AG04450 (cell line): ENCODE data around the gene CDC42BPA. TPM values are rescaled to one million over a fixed set of nuclear protein-coding genes. Genes with fewer than 3 reads are reported as not detected.

Experiments used
- CTCF ChIA-PET: fragments of 300-600, 350-600 bp; formaldehyde crosslinking; extraction: SDS; loops from one replicate; lab custom pipeline; 2022; ENCODE audit warnings: antibody characterized with exemption, inconsistent platforms; lab: Charles Lee
- POLR2A ChIA-PET: fragments of 350-600 bp; formaldehyde crosslinking; extraction: SDS; loops from one replicate; lab custom pipeline; 2021; ENCODE audit warnings: antibody characterized with exemption, inconsistent platforms; lab: Yijun Ruan, JAX
- DNase-seq: peaks from one replicate; pipeline ENCODE4 v3.0.0-alpha.2; 2011; ENCODE audit warnings: low read depth, low spot score
- H3K27ac ChIP-seq: one replicate; pipeline ENCODE4 v1.5.1; 2012; ENCODE audit warnings: low read depth, low read length, control low read depth
- H3K27me3 ChIP-seq: one replicate; pipeline ENCODE4 v1.6.0; 2012; ENCODE audit warnings: low read length; ENCODE audit not compliant: control insufficient read depth, insufficient read depth
- H3K4me3 ChIP-seq: 2 replicates; pipeline ENCODE4 v1.5.1; 2011; ENCODE audit warnings: mild to moderate bottlenecking, low read depth, low read length, control low read depth
- H3K9me3 ChIP-seq: 2 replicates; pipeline ENCODE4 v1.5.1; 2012; ENCODE audit warnings: low read length; ENCODE audit not compliant: control insufficient read depth, insufficient read depth
- CTCF ChIP-seq: IDR thresholded peaks from 2 replicates; pipeline ENCODE4 v1.5.1; 2011; ENCODE audit warnings: low read depth, low read length, control low read depth, inconsistent platforms
- polyA plus RNA-seq: library from polyadenylated mRNA; depleted of rRNA; stranded (reverse); fragments of >200 nt; gene quantifications from 2 replicates; pipeline ENCODE4 v1.2.3, GENCODE V29; 2011; rRNA removed
- small RNA-seq: library from RNA; depleted of rRNA; stranded (forward); fragments of <200 nt; gene quantifications from one replicate; pipeline ENCODE3, GENCODE V24; 2012; ENCODE audit warnings: low read depth; ENCODE audit not compliant: insufficient read length

The CDC42BPA gene
- polyA plus RNA-seq, 1 experiment, result 30.7 TPM

GRCh38 chr1:226943156-226943555 is 375.1 kb downstream of the CDC42BPA start:
- TF ChIP-seq CTCF, result no peak
- DNase-seq, result no peak
- H3K4me3 ChIP-seq, result no peak overlapping the region
- POLR2A ChIA-PET, result no interaction called here
- no peaks in the 10 kb centered on the region for H3K9me3 ChIP-seq
- no peak overlapping the region for H3K27ac ChIP-seq
- CTCF ChIA-PET, result no interaction called here
- peaks cover 4% of the 10 kb centered on the region for H3K27me3 ChIP-seq

- POLR2A ChIA-PET, result no interaction called here
- TF ChIP-seq CTCF, result no peak
- DNase-seq, result no peak
- Histone ChIP-seq H3K9me3 (no peaks in the 10 kb centered on the region), H3K27ac (no peak overlapping the region), H3K27me3 (peaks cover 4% of the 10 kb centered on the region), H3K4me3 (no peak overlapping the region)
- CTCF ChIA-PET, result no interaction called here
These were observed 375.9 kb downstream of the CDC42BPA start for GRCh38 chr1:226942392-226942791.

DNA sequence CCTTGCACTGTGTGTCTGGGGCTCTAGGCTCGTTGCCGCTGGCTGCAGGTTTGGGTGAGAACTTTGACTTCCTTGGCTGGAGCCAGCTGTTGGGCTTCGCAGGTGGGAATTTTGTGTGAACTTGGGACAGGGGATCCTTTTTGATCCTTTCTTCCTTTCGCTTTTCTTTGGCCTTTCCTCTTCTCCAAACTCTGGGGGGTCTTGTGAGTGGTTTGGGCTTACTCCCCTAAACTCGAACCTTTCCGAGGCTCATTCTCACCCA is 377.6 kb downstream of the CDC42BPA start:
- POLR2A ChIA-PET, result interaction anchor here (2.2 kb wide), 1 partner anchor 29 kb away, joined by 10 read pairs; no protein-coding TSS in a partner anchor
- TF ChIP-seq CTCF, result no peak
- CTCF ChIA-PET, result interaction anchor here (0.6 to 1.1 kb wide), 3 partner anchors 315 to 1064 kb away, joined by 3 to 7 read pairs (median 5); no protein-coding TSS in a partner anchor

DNA sequence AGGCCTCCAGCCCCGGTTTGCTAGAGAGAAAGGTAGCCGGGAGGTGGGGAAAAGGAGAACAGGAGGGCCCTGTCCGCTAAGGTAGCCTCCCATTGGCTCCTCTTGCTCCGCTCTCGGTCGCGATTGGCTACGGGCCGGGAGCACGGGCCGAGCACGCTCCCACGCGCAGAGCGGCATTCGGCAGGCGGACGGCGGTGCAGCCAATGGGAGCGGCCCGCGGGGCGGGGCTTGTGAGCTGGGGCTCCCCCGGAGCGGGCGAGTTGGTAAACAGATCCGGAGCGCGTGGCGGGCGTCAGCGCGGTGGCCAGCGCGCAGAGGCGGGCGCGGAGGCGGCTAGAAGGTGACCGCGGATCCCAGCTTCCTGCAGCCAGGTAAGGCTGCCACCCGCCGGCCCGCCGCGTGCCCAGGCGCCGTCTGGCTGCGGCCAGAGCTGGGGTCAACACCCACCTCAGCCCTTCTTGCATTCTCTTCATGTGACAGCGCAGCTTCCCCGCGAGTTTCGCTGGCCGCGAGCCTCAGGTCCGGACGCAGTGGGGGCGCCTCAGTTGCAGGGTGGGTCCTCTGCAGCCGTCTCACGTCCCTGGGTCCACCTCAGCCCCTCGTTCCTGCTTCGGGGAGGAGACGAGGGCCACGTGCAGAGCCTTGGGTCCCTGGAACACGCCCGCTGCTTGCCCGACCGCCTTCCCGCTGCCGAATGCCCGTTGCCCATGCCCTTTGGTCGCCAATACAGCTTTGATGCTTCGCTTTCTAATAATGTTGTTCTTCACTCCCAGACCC is 378.1 kb downstream of the CDC42BPA start, which contains the start of gene COQ8A:
Gene COQ8A (plus strand): TSS at position 266 of the 777 bp plus-strand sequence. CDS start 21,092 bp downstream, outside the sequence.
- ChIA-PET POLR2A (interaction anchor here (1.0 to 2.2 kb wide), 3 partner anchors 10 to 57 kb away, joined by 4 to 10 read pairs (median 6); no protein-coding TSS in a partner anchor), CTCF (interaction anchor here (0.6 to 1.1 kb wide), 3 partner anchors 314 to 1064 kb away, joined by 3 to 7 read pairs (median 5); no protein-coding TSS in a partner anchor)
- DNase-seq, result peak; percentile 99
- no peaks in the 10 kb centered on the region; the same call in 1 of the 2 replicates for H3K9me3 ChIP-seq
- peak within 1 kb of the TSS; percentile 99 for H3K27ac ChIP-seq
- TF ChIP-seq CTCF, result no peak
- H3K4me3 ChIP-seq, result peak within 1 kb of the TSS; percentile 74
- H3K27me3 ChIP-seq, result peaks cover 4% of the 10 kb centered on the region

More for the DNA sequence above, 377.6 kb downstream of the CDC42BPA start:
- no peak overlapping the region for H3K27ac ChIP-seq
- H3K9me3 ChIP-seq, result no peaks in the 10 kb centered on the region; the same call in 1 of the 2 replicates
- H3K4me3 ChIP-seq, result peak overlapping the region; percentile 74
- peaks cover 4% of the 10 kb centered on the region for H3K27me3 ChIP-seq
- no peak for DNase-seq

Small RNAs within 50 kb of the gene (small RNA-seq; reads per million reads assigned to genes)
- not detected for gene AL353689.1

Other genes with a start within 250 kb of the CDC42BPA start
- gene ZNF678, start 245.1 kb upstream of the CDC42BPA start, polyA plus RNA-seq, result 2.8 and 3.7 TPM in 2 replicates